Stimulated activated CD4-positive, alpha-beta T cell treated with anti-CD3 and anti-CD28 coated beads, Interleukin-15, amount 100 ng/mL, for 24 hours (primary cell): ENCODE results near the gene SSMEM1.

Experiments used
- DNase-seq: peaks from one replicate; pipeline ENCODE4 v3.0.0-alpha.2; 2020

The SSMEM1 gene

GRCh38 chr7:130256704-130257103 is 49.0 kb downstream of the SSMEM1 start:
- no peak for DNase-seq

GRCh38 chr7:130258494-130259078 is 50.9 kb downstream of the SSMEM1 start:
- no peak for DNase-seq

GRCh38 chr7:130262448-130262847 is 54.8 kb downstream of the SSMEM1 start:
- no peak for DNase-seq

- no peak for DNase-seq
Observed at GRCh38 chr7:130263130-130263529, 55.5 kb downstream of the SSMEM1 start.
